BE2C (cell line): Measurements from ENCODE around the gene G6PD. TPM values are rescaled to one million over a fixed set of nuclear protein-coding genes. Genes with fewer than 3 reads are reported as not detected.
"Not testable (repeated sequence)": the region's sequence is repeated elsewhere in the genome, so short reads cannot be mapped to it uniquely, and the experiment has no call there.

ENCODE experiments used
- DNase-seq: peaks from one replicate; pipeline ENCODE4 v3.0.0-alpha.2; 2020
- H3K27me3 ChIP-seq: fragments of 250-450 bp; sonication (Bioruptor Pico); 2 replicates; pipeline ENCODE4 v1.5.1; 2020; ENCODE audit warnings: mild to moderate bottlenecking
- H3K36me3 ChIP-seq: fragments of 250-450 bp; sonication (Bioruptor Pico); 2 replicates; pipeline ENCODE4 v1.5.1; 2020; ENCODE audit warnings: mild to moderate bottlenecking
- H3K4me1 ChIP-seq: fragments of 250-450 bp; sonication (Bioruptor Pico); 2 replicates; pipeline ENCODE4 v1.5.1; 2020
- H3K4me3 ChIP-seq: 2 replicates; pipeline ENCODE4 v1.5.1; 2011; ENCODE audit warnings: low read depth, low read length
- H3K9me3 ChIP-seq: fragments of 250-450 bp; sonication (Bioruptor Pico); 2 replicates; pipeline ENCODE4 v1.5.1; 2020
- CTCF ChIP-seq: IDR thresholded peaks from 2 replicates; pipeline ENCODE4 v1.5.1; 2012; ENCODE audit warnings: mild to moderate bottlenecking, low read depth, low read length
- polyA plus RNA-seq: library from polyadenylated mRNA; unstranded; fragments of >200 nt; gene quantifications from one replicate; pipeline ENCODE4 v1.2.1, GENCODE V29; 2012; ENCODE audit warnings: low read depth, missing spikeins; ENCODE audit not compliant: insufficient read length, insufficient read depth

The G6PD gene
- 207 TPM for polyA plus RNA-seq

DNA sequence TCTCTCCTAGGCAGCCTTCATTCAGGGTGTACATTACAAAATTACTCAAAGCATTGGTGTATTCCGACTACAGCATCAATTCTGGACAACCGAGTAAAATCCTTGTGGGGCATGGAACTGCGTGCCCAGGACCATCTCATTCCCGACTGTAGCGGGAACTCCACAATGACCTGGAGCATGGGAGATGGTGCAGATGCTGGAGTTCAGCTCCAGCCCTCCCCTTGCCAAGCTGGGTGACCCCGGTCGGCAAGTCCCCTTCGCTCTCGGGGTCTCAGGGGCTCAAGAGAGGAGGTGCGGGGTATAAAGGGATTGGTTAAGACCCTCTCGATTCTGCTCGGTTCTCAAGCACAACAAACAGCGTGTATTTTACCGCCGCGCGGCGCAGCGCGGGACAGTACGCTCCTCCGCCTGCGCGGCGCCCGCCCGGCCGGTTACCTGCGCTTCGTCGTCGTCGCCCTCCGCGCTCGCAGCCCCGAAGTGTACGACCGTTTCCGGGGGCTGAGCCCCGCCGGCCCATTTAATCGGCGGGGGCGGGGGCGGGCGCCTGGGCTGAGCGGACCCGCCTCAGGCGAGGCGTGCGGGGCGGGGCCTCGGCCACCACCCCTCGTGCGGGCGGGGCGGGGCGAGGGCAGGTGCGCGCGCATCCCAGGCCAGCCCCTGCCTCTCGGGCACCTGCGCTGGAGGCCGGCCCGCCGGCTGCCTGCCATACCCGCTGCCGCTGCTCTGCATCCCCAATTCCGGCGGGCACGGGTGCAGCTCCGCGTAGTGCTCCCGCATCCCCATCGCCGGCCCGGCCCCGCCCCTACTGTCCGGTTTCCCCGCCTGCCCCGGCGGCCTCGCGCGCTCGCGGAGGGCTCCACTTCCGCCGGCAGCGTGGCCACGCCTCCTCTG lies at the start of gene G6PD:
G6PD (minus strand) TSS at position 493 of the 891 bp plus-strand sequence. CDS start 691 bp downstream, outside the sequence.
- H3K36me3 ChIP-seq, result no peaks in the 10 kb centered on the region
- H3K27me3 ChIP-seq, result no peaks in the 10 kb centered on the region
- H3K9me3 ChIP-seq, result no peaks in the 10 kb centered on the region
- peaks cover 8% of the 10 kb centered on the region for H3K4me1 ChIP-seq
- TF ChIP-seq CTCF, result no peak
- H3K4me3 ChIP-seq, result peak within 1 kb of the TSS; percentile 93
- peak; percentile 82 for DNase-seq

DNA sequence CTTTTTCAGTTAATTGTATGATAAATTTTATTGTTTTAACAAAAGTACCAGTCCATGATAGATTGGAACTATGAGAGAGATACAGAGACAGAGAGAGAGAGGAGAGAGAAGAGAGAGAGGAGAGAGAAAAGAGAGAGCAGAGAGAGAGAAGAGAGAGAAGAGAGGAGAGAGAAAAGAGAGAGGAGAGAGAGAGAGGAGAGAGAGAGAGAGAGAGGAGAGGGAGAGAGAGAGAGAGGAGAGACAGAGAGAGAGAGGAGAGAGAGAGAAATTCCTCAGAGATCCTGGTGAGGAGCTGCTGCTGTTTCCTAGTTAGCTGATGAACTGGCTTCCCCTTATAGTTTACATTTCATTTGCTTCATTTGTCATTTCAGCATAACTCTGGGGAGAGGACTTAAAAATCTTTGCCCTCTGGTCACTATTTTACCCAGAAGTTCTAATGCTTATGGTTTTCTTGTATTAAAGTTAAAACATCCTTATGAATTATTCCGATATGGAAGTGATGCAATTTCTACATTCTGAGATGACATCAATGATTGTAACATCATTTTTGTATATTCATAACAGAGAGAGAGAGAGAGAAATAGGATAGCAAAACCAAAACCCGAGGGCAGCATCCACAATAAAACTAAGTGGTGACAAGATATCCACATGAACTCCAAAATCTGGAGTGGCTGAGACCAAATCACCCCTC lies 49.1 kb upstream of the G6PD start:
- no peaks in the 10 kb centered on the region for H3K36me3 ChIP-seq
- no peaks in the 10 kb centered on the region for H3K9me3 ChIP-seq
- H3K4me3 ChIP-seq, result no peak overlapping the region
- no peaks in the 10 kb centered on the region for H3K27me3 ChIP-seq
- no peak for DNase-seq
- no peaks in the 10 kb centered on the region for H3K4me1 ChIP-seq
- TF ChIP-seq CTCF, result no peak

- Histone ChIP-seq H3K36me3 (no peaks in the 10 kb centered on the region), H3K27me3 (no peaks in the 10 kb centered on the region), H3K9me3 (no peaks in the 10 kb centered on the region), H3K4me1 (no peaks in the 10 kb centered on the region), H3K4me3 (no peak overlapping the region)
- no peak for DNase-seq
- no peak for TF ChIP-seq CTCF
Measured at GRCh38 chrX:154594491-154594890, 47.8 kb upstream of the G6PD start.

DNA sequence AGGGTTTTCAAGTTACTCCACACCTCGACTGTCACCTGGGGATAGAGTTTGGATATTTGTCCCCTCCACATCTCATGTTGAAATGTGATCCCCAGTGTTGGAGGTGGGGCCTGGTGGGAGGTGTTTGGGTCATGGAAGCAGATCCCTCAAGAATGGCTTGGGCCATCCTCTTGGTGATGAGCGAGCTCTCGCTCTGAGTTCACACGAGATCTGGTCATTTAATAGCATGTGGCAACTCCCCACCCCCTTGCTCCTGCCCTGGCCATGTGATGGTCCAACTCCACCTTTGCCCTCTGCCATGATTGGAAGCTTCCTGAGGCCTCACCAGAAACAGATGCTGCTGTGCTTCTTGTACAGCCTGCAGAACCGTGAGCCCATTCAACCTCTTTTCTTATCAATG lies 46.6 kb upstream of the G6PD start:
- Histone ChIP-seq H3K27me3 (no peaks in the 10 kb centered on the region), H3K36me3 (no peaks in the 10 kb centered on the region), H3K4me3 (no peak overlapping the region), H3K9me3 (no peaks in the 10 kb centered on the region), H3K4me1 (no peaks in the 10 kb centered on the region)
- TF ChIP-seq CTCF, result no peak
- no peak for DNase-seq

GRCh38 chrX:154592505-154592904 lies 45.9 kb upstream of the G6PD start:
- H3K4me1 ChIP-seq, result no peaks in the 10 kb centered on the region
- DNase-seq, result no peak
- H3K27me3 ChIP-seq, result no peaks in the 10 kb centered on the region
- no peaks in the 10 kb centered on the region for H3K36me3 ChIP-seq
- H3K4me3 ChIP-seq, result no peak overlapping the region
- H3K9me3 ChIP-seq, result no peaks in the 10 kb centered on the region
- no peak for TF ChIP-seq CTCF

GRCh38 chrX:154590415-154590814 lies 43.8 kb upstream of the G6PD start:
- H3K4me1 ChIP-seq, H3K9me3 ChIP-seq, H3K27me3 ChIP-seq, H3K36me3 ChIP-seq, DNase-seq, H3K4me3 ChIP-seq: not testable (repeated sequence)

DNA sequence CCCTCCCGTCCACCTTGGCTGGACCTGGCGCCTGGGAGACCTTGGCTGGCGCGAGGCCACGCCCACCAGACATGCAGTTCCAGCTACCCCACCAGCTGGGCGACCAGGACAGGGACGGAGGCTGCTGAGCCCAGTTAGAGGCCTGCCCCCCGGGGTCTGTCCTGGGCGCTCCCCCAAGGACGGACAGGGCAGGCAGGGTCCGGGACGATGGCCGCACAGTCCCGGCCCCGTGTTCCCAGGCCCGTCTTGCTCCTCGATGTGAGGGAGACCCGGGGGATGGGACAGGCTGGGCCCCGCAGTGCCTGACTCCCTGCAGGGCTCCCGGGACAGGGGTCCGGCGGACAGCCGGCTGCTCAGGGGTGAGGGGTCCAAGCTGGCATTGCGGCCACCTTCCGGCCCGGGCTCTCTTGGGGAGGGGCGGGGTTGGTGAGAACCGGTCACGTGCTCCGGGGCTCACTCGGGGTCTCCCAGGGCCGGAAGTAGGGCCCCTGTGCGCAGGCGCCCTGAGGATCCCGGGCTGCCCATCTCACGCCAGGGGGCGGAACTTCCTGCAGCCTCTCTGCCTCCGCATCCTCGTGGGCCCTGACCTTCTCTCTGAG lies 38.0 kb upstream of the G6PD start, which contains the start of gene CTAG1A:
CTAG1A (plus strand) TSS at position 549 of the 599 bp plus-strand sequence. CDS start 74 bp downstream, outside the sequence.
- not testable (repeated sequence) for H3K27me3 ChIP-seq, DNase-seq, H3K4me3 ChIP-seq, H3K9me3 ChIP-seq, H3K4me1 ChIP-seq, H3K36me3 ChIP-seq

DNA sequence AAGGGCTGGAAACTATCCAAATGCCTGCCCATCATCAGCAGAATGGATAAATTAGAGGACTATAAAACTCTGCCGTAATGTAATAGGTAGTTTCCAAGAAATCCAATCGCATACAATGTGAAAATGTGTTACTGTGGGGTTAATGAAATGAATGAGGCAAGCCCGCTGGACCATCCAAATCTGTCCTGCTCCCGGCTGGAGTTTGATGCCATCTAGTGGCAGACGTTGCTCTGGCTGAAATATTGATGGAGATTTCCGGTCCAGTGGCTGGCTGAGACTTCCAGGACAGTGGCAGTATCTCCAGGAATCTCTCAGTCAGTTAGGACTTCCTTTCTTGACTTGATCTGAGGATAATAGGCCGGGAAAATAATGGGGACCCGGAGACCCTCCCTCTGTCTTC lies 36.3 kb upstream of the G6PD start:
- H3K4me1 ChIP-seq, H3K9me3 ChIP-seq, DNase-seq: not testable (repeated sequence)

DNA sequence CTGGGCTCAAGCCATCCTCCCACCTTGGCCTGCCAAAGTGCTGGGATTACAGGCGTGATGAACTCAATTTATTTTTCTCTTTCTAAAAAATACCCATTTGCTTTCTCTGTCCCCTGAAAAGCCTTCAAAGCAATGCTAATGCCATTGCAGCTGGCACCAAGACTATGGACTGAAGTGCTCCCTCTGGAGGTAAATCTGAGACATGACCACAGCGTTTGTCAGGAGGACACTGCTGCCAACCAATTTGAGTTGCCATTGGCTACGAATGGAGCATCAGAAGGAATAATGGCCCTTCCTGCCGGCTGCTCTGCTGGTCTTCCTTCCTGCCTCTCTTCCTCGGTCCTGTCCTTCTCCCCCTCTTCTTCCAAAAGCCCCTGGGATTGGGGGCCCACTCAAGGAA lies 28.4 kb upstream of the G6PD start:
- not testable (repeated sequence) for DNase-seq, H3K27me3 ChIP-seq, H3K4me3 ChIP-seq, H3K9me3 ChIP-seq, H3K4me1 ChIP-seq, H3K36me3 ChIP-seq

More for the DNA sequence above, 36.3 kb upstream of the G6PD start:
- H3K27me3 ChIP-seq, H3K4me3 ChIP-seq, H3K36me3 ChIP-seq: not testable (repeated sequence)

GRCh38 chrX:154573061-154573460 lies 26.4 kb upstream of the G6PD start:
- DNase-seq, H3K4me3 ChIP-seq, H3K9me3 ChIP-seq, H3K4me1 ChIP-seq, H3K27me3 ChIP-seq, H3K36me3 ChIP-seq: not testable (repeated sequence)
